Fibroblast of lung (primary cell): ENCODE results near the gene USP19. TPM values are rescaled to one million over a fixed set of nuclear protein-coding genes. Genes with fewer than 3 reads are reported as not detected.

ENCODE experiments used
- DNase-seq, 2 donors: peaks; one replicate each; pipeline versions ENCODE4 v3.0.0 to v3.0.0-alpha.2; 2010; ENCODE audit warnings: low read depth in 2 of 2
- H2AFZ ChIP-seq: 2 replicates; pipeline ENCODE4 v1.5.1; 2012; ENCODE audit warnings: low read length, control low read depth, inconsistent platforms
- H3K27ac ChIP-seq: 2 replicates; pipeline ENCODE4 v1.5.1; 2011; ENCODE audit warnings: low read length, control low read depth; ENCODE audit not compliant: insufficient read depth
- H3K27me3 ChIP-seq: 2 replicates; pipeline ENCODE4 v1.5.1; 2011; ENCODE audit warnings: mild to moderate bottlenecking, low read length; ENCODE audit not compliant: control insufficient read depth, insufficient read depth
- H3K36me3 ChIP-seq: 2 replicates; pipeline ENCODE4 v1.5.1; 2011; ENCODE audit warnings: low read length; ENCODE audit not compliant: control insufficient read depth, insufficient read depth
- H3K4me1 ChIP-seq: 2 replicates; pipeline ENCODE4 v1.5.1; 2011; ENCODE audit warnings: low read length; ENCODE audit not compliant: control insufficient read depth, insufficient read depth; ENCODE audit errors: extremely low read depth
- H3K4me2 ChIP-seq: 2 replicates; pipeline ENCODE4 v1.5.1; 2011; ENCODE audit warnings: low read length, control low read depth; ENCODE audit not compliant: insufficient read depth; ENCODE audit errors: extremely low read depth
- H3K4me3 ChIP-seq, 4 experiments: fragments of 200-600 bp in 1 of 4; sonication (generic) in 1 of 4; replicated peaks in 1 of 4; 2 replicates each; pipeline ENCODE4 v1.5.1; 2011 to 2016; ENCODE audit warnings: low read length in 4 of 4, low read depth in 3 of 4, mild to moderate bottlenecking in 3 of 4, control low read depth in 2 of 4, inconsistent platforms in 1 of 4, mixed read lengths in 1 of 4; ENCODE audit not compliant: insufficient read depth in 1 of 4; ENCODE audit errors: control extremely low read depth in 1 of 4
- H3K79me2 ChIP-seq: 2 replicates; pipeline ENCODE4 v1.5.1; 2012; ENCODE audit warnings: mild to moderate bottlenecking, low read length, inconsistent platforms; ENCODE audit not compliant: control insufficient read depth, insufficient read depth
- H3K9ac ChIP-seq: 2 replicates; pipeline ENCODE4 v1.5.1; 2011; ENCODE audit warnings: mild to moderate bottlenecking, low read length, control low read depth; ENCODE audit not compliant: insufficient read depth
- H3K9me3 ChIP-seq: 2 replicates; pipeline ENCODE4 v1.5.1; 2012; ENCODE audit warnings: low read depth, low read length; ENCODE audit not compliant: control insufficient read depth, insufficient read depth
- H4K20me1 ChIP-seq: 2 replicates; pipeline ENCODE4 v1.5.1; 2011; ENCODE audit warnings: low read length; ENCODE audit not compliant: control insufficient read depth, insufficient read depth; ENCODE audit errors: extremely low read depth
- EZH2 ChIP-seq: IDR thresholded peaks from 2 replicates; pipeline ENCODE4 v1.5.1; 2012; ENCODE audit warnings: low read length, control low read depth, mild to moderate bottlenecking; ENCODE audit errors: missing control alignments
- polyA plus RNA-seq, 2 donors: library from polyadenylated mRNA; depleted of rRNA in 1 of 2; stranded (reverse) in 1 of 2; unstranded in 1 of 2; fragments of >200 nt; gene quantifications; 2 replicates each; pipeline ENCODE4 v1.2.1, GENCODE V29; 2011 to 2012; ENCODE audit warnings: missing spikeins in 1 of 2
- total RNA-seq: library from RNA; depleted of rRNA; stranded (reverse); fragments of >200 nt; gene quantifications from 2 replicates; pipeline ENCODE4 v1.2.1, GENCODE V29; 2014
- TF ChIP-seq, protein P1 (sequence below), 2 donors: IDR thresholded peaks in 1 of 2; conservative IDR thresholded peaks in 1 of 2; 1 replicate in 1 of 2; 2 replicates in 1 of 2; pipeline ENCODE4 v1.5.1; 2011 to 2012; ENCODE audit warnings: low read length in 2 of 2, control low read depth in 1 of 2, inconsistent platforms in 1 of 2, low read depth in 1 of 2, mild to moderate bottlenecking in 1 of 2

USP19 gene
- total and polyA plus RNA-seq, 2 donors (not counting 1 experiment from before 2014, with no cell fraction given) = 23.3 to 53.8 TPM

- no peak overlapping the region for H3K4me3 ChIP-seq
- no peak for TF ChIP-seq EZH2
- TF ChIP-seq, protein P1, sequence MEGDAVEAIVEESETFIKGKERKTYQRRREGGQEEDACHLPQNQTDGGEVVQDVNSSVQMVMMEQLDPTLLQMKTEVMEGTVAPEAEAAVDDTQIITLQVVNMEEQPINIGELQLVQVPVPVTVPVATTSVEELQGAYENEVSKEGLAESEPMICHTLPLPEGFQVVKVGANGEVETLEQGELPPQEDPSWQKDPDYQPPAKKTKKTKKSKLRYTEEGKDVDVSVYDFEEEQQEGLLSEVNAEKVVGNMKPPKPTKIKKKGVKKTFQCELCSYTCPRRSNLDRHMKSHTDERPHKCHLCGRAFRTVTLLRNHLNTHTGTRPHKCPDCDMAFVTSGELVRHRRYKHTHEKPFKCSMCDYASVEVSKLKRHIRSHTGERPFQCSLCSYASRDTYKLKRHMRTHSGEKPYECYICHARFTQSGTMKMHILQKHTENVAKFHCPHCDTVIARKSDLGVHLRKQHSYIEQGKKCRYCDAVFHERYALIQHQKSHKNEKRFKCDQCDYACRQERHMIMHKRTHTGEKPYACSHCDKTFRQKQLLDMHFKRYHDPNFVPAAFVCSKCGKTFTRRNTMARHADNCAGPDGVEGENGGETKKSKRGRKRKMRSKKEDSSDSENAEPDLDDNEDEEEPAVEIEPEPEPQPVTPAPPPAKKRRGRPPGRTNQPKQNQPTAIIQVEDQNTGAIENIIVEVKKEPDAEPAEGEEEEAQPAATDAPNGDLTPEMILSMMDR (conservative IDR thresholded peaks at IDR 0.05 in 1 of 2, IDR thresholded peaks at IDR 0.05 in 1 of 2; ENCODE audit: low read depth in 1 of 2, low read length in 2 of 2) = no peak
- H3K4me2 ChIP-seq = no peak overlapping the region
- no peak overlapping the region for H3K9ac ChIP-seq
- no peak overlapping the region for H2AFZ ChIP-seq
- H4K20me1 ChIP-seq = no peaks in the 10 kb centered on the region
- H3K36me3 ChIP-seq = peaks cover 19% of the 10 kb centered on the region
- no peaks in the 10 kb centered on the region for H3K27me3 ChIP-seq
- no peak overlapping the region for H3K27ac ChIP-seq
- DNase-seq = no peak
- H3K9me3 ChIP-seq = no peaks in the 10 kb centered on the region
- peaks cover 2% of the 10 kb centered on the region for H3K4me1 ChIP-seq
- H3K79me2 ChIP-seq = peaks cover 22% of the 10 kb centered on the region
These were observed 40.6 kb upstream of the USP19 start for GRCh38 chr3:49161197-49161596.

DNA sequence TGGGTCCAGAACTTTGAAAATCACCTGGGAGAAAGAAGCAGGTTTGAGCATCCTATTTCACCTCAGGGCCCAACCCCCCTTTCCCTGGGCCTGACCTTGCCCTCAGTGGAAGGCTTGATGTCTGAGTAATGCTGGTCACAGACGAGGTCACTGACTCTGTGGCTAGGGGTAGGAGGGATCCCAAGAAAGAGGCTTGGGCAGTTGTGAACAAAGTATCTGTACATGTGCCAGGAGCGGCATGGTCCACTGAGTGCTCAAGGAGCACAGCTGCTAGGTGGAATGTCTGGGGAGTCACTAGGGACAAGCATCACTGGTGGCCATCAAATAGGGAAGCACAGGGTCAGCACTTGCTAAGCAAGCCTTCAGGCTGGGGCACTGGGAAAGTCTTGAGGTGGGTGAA, 38.2 kb upstream of the USP19 start:
- H3K79me2 ChIP-seq = peaks cover 4% of the 10 kb centered on the region
- no peak overlapping the region for H3K4me2 ChIP-seq
- no peaks in the 10 kb centered on the region for H3K4me1 ChIP-seq
- H3K36me3 ChIP-seq = peaks cover 16% of the 10 kb centered on the region
- no peaks in the 10 kb centered on the region for H3K27me3 ChIP-seq
- H3K27ac ChIP-seq = no peak overlapping the region
- H2AFZ ChIP-seq = no peak overlapping the region
- no peak for DNase-seq
- TF ChIP-seq, protein P1 (conservative IDR thresholded peaks at IDR 0.05 in 1 of 2, IDR thresholded peaks at IDR 0.05 in 1 of 2; ENCODE audit: low read depth in 1 of 2, low read length in 2 of 2) = no peak
- no peak for TF ChIP-seq EZH2
- H4K20me1 ChIP-seq = no peaks in the 10 kb centered on the region
- H3K9me3 ChIP-seq = no peaks in the 10 kb centered on the region
- H3K9ac ChIP-seq = no peak overlapping the region
- H3K4me3 ChIP-seq = no peak overlapping the region

DNA sequence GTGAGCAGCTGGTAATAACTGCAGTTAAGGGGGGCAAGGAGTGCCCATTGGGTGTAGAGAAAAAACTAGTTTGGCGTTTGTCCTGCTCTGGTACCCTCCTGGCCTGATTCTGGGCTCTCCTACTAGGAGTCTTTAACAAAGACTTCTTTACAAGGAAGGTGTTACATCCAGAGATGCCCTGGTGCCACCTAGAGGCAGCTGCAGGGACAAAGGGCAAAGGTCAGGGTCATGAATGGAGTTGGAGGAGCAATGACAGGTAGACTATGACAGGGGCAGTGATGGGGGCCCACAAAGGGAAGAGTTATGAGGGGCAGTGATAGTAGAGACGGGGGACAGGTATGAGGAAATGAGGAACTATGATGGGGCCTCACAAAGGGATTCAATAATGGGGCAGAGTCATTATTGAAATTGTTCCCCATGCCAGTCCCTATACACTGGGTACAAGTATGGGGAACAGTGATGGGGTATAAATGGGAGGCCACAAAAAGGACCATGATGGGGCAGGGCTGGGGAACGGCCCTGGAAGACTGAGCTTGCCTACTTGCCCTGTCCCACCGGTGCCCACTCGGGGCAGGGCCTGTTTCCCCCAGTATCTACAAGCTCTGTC, 37.6 kb upstream of the USP19 start:
- Histone ChIP-seq H3K27me3 (no peaks in the 10 kb centered on the region), H3K4me3 (no peak overlapping the region), H3K4me1 (no peaks in the 10 kb centered on the region), H2AFZ (no peak overlapping the region), H3K79me2 (no peaks in the 10 kb centered on the region), H3K9ac (no peak overlapping the region), H4K20me1 (no peaks in the 10 kb centered on the region), H3K36me3 (peaks cover 10% of the 10 kb centered on the region), H3K27ac (no peak overlapping the region), H3K9me3 (no peaks in the 10 kb centered on the region), H3K4me2 (no peak overlapping the region)
- no peak for TF ChIP-seq EZH2
- TF ChIP-seq, protein P1 (conservative IDR thresholded peaks at IDR 0.05 in 1 of 2, IDR thresholded peaks at IDR 0.05 in 1 of 2; ENCODE audit: low read depth in 1 of 2, low read length in 2 of 2) = peak in 1 of 2 donors; percentile 38
- DNase-seq = peak in 1 of 2 donors; percentile 19
